Liver (tissue), 9 donors: ENCODE measurements around the gene TMEM119. TPM values are rescaled to one million over a fixed set of nuclear protein-coding genes. Genes with fewer than 3 reads are reported as not detected.

Source experiments
- DNase-seq: peaks from one replicate; pipeline ENCODE4 v3.0.0-alpha.2; 2017; ENCODE audit warnings: low spot score
- H3K27ac ChIP-seq, 2 donors: one replicate each; pipeline ENCODE4 v1.7.0; 2013; ENCODE audit warnings: inconsistent platforms in 2 of 2, low read length in 2 of 2, control low read depth in 1 of 2, low read depth in 1 of 2, mild to moderate bottlenecking in 1 of 2
- H3K27me3 ChIP-seq, 4 donors: one replicate each; pipeline versions ENCODE4 v1.6.1 to v1.7.0; 2013; ENCODE audit warnings: low read length in 3 of 4, inconsistent platforms in 1 of 4, mild to moderate bottlenecking in 1 of 4, moderate library complexity in 1 of 4; ENCODE audit not compliant: control insufficient read depth in 4 of 4, insufficient read depth in 4 of 4
- H3K36me3 ChIP-seq, 4 donors: one replicate each; pipeline versions ENCODE4 v1.6.1 to v1.7.0; 2013; ENCODE audit warnings: low read length in 3 of 4, mild to moderate bottlenecking in 3 of 4, low read depth in 1 of 4, moderate library complexity in 1 of 4; ENCODE audit not compliant: control insufficient read depth in 4 of 4, insufficient read depth in 3 of 4
- H3K4me1 ChIP-seq, 4 donors: one replicate each; pipeline versions ENCODE4 v1.6.1 to v1.7.0; 2013; ENCODE audit warnings: low read length in 3 of 4, mild to moderate bottlenecking in 3 of 4, moderate library complexity in 1 of 4; ENCODE audit not compliant: control insufficient read depth in 4 of 4, insufficient read depth in 4 of 4
- H3K4me3 ChIP-seq, 3 donors: one replicate each; pipeline versions ENCODE4 v1.6.1 to v1.7.0; 2013; ENCODE audit warnings: low read length in 3 of 3, control low read depth in 1 of 3, low read depth in 1 of 3, mild to moderate bottlenecking in 1 of 3
- H3K9ac ChIP-seq, 2 donors: one replicate each; pipeline ENCODE4 v1.7.0; 2013; ENCODE audit warnings: low read length in 2 of 2, mild to moderate bottlenecking in 2 of 2, moderate library complexity in 2 of 2, control low read depth in 1 of 2, low read depth in 1 of 2
- H3K9me3 ChIP-seq, 4 donors: one replicate each; pipeline versions ENCODE4 v1.6.1 to v1.7.0; 2013; ENCODE audit warnings: low read length in 3 of 4; ENCODE audit not compliant: control insufficient read depth in 4 of 4
- ATF3 ChIP-seq: IDR thresholded peaks from 2 replicates; pipeline ENCODE4 v1.6.1; 2016; ENCODE audit warnings: antibody characterized with exemption
- CTCF ChIP-seq: fragments of 150-350 bp; IDR thresholded peaks from 2 replicates; pipeline ENCODE4 v1.5.1; 2017; ENCODE audit warnings: improper control_type of control experiment, low read depth, low read length; ENCODE audit not compliant: missing input control
- FOXA1 ChIP-seq: IDR thresholded peaks from 2 replicates; pipeline ENCODE4 v1.6.1; 2016; ENCODE audit warnings: antibody characterized with exemption
- FOXA2 ChIP-seq: IDR thresholded peaks from 2 replicates; pipeline ENCODE4 v1.6.1; 2016; ENCODE audit warnings: antibody characterized with exemption
- GABPA ChIP-seq, 2 donors: IDR thresholded peaks in 1 of 2; conservative IDR thresholded peaks in 1 of 2; 2 replicates each; pipeline ENCODE4 v1.6.1; 2016; ENCODE audit warnings: antibody characterized with exemption in 2 of 2, mild to moderate bottlenecking in 1 of 2, moderate library complexity in 1 of 2
- HNF4A ChIP-seq, 2 donors: conservative IDR thresholded peaks; 2 replicates each; pipeline ENCODE4 v1.6.1; 2016; ENCODE audit warnings: antibody characterized with exemption in 2 of 2, mild to moderate bottlenecking in 2 of 2
- HNF4G ChIP-seq: IDR thresholded peaks from 2 replicates; pipeline ENCODE4 v1.6.1; 2016; ENCODE audit warnings: antibody characterized with exemption
- JUND ChIP-seq, 2 donors: IDR thresholded peaks; 2 replicates each; pipeline ENCODE4 v1.6.1; 2016; ENCODE audit warnings: antibody characterized with exemption in 2 of 2
- NR2F2 ChIP-seq: IDR thresholded peaks from 2 replicates; pipeline ENCODE4 v1.6.1; 2016; ENCODE audit warnings: antibody characterized with exemption
- RAD21 ChIP-seq, 2 donors: IDR thresholded peaks; 2 replicates each; pipeline ENCODE4 v1.6.1; 2016; ENCODE audit warnings: antibody characterized with exemption in 2 of 2, mild to moderate bottlenecking in 2 of 2
- RXRA ChIP-seq, 2 donors: IDR thresholded peaks; 2 replicates each; pipeline ENCODE4 v1.6.1; 2017 to 2018; ENCODE audit warnings: antibody characterized with exemption in 2 of 2, mild to moderate bottlenecking in 1 of 2
- SP1 ChIP-seq: IDR thresholded peaks from 2 replicates; pipeline ENCODE4 v1.6.1; 2018; ENCODE audit warnings: antibody characterized with exemption, mild to moderate bottlenecking
- TAF1 ChIP-seq: conservative IDR thresholded peaks from 2 replicates; pipeline ENCODE4 v1.6.1; 2016; ENCODE audit warnings: antibody characterized with exemption, mild to moderate bottlenecking
- YY1 ChIP-seq: IDR thresholded peaks from 2 replicates; pipeline ENCODE4 v1.6.1; 2016; ENCODE audit warnings: antibody characterized with exemption, mild to moderate bottlenecking
- WGBS: extraction: QIAGEN DNeasy Blood & Tissue Kit; methylation state at CpG from one replicate; pipeline ENCODE4 v1.1.7; 2013; 5-methylcytosine and 5-hydroxymethylcytosine counted together
- polyA plus RNA-seq, 2 donors: library from polyadenylated mRNA; stranded (reverse) in 1 of 2; unstranded in 1 of 2; fragments of 200-250 nt in 1 of 2; fragments of >200 nt in 1 of 2; fragmentation: Nextera tagmentation in 1 of 2; extraction: Ambion mirVana in 1 of 2; gene quantifications; one replicate each; pipeline versions ENCODE4 v1.2.1 to v1.2.3, GENCODE V29; 2013 to 2015
- total RNA-seq, 2 donors: library from RNA; depleted of rRNA; stranded (reverse); fragments of >200 nt; gene quantifications; one replicate each; pipeline ENCODE4 v1.2.3, GENCODE V29; 2014
- TF ChIP-seq, protein P1 (sequence below): IDR thresholded peaks from 2 replicates; pipeline ENCODE4 v1.6.1; 2016; ENCODE audit warnings: antibody characterized with exemption
- TF ChIP-seq, protein P2 (sequence below): IDR thresholded peaks from 2 replicates; pipeline ENCODE4 v1.6.1; 2016; ENCODE audit warnings: antibody characterized with exemption, mild to moderate bottlenecking
- donor health status: healthy.
- donor health status: healthy.
- donor health status: healthy.
- donor health status: healthy.
- donor health status: healthy.

Gene TMEM119
- total and polyA plus RNA-seq, 4 donors, result 0.14 to 2.6 (median 0.38) TPM

DNA sequence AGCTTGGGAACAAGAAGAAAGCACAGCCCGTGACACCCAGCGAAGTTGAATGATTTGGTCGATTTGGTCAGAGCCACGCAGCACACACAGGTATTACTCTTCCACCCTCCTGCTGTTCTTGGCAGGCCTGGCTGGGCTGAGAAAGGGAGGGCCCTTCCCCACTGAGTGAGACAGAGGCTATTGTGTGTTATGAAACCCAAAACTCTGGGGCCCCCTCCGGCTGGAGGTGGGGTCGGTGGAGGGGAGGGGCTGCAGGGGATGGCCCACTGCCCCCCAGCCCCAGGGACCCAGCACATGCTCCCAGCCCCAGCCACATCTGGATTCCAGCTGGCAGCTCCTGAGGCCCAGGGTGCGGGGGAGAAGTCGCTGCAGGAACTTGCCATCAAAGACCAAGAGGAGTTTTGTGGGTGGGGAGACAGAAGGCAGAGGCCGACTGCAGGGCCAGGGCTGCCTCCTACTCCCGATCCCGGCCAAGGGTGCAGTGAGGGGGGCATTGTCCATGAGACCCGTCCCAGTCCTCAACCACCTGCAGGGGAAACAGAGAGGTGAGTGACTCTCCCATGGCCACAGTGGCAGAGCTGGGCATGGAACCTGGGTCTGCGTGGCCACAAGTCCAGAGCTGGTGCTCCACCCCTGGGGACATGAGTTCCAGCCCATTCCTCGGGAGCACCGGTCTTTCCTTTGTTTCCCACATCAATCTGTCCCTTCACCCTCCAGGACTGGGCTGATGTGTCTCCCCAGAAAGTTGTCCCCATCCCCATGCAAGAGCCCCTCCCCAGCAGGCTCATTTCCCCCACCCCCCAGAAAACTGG, 8.7 kb downstream of the TMEM119 start:
- DNase-seq, result no peak
- no peak overlapping the region for H3K9ac ChIP-seq
- TF ChIP-seq CTCF, result no peak
- no peak for TF ChIP-seq SP1
- no peak for TF ChIP-seq RXRA (IDR thresholded peaks at IDR 0.05)
- no peak for TF ChIP-seq YY1
- TF ChIP-seq NR2F2, result no peak
- no peak for TF ChIP-seq FOXA2
- TF ChIP-seq RAD21 (IDR thresholded peaks at IDR 0.05), result no peak
- no peaks in the 10 kb centered on the region for H3K36me3 ChIP-seq
- H3K27ac ChIP-seq, result no peak overlapping the region
- no peak overlapping the region for H3K4me3 ChIP-seq
- no peaks in the 10 kb centered on the region for H3K9me3 ChIP-seq
- no peaks in the 10 kb centered on the region for H3K27me3 ChIP-seq
- no peaks in the 10 kb centered on the region for H3K4me1 ChIP-seq
- WGBS, result 51% methylated on average over 15 of the region's 15 CpGs

DNA sequence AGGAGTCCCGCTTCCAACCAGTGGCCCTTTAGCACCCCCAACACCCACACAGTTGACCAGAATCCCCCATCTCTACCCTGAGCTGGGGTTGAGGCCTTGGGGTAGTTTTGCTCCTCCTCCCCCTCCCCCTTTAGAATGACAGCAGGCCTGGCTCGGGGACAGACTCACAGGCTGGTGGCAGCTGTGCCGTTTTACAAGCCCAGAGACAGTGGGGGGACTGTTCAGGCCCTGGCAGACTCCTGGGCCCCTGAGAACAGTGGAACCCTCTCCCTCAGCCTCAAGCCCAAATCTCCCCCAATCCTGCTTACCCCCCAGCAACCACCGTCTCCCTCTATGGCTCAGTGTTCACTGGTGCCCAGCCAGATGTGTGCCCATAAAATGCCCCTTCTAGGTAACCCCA, 10.1 kb downstream of the TMEM119 start:
- H3K9me3 ChIP-seq, result no peaks in the 10 kb centered on the region
- no peak overlapping the region for H3K9ac ChIP-seq
- H3K4me1 ChIP-seq, result no peaks in the 10 kb centered on the region
- no peak overlapping the region for H3K27ac ChIP-seq
- H3K36me3 ChIP-seq, result no peaks in the 10 kb centered on the region
- TF ChIP-seq YY1 (no peak), FOXA1 (no peak), JUND (IDR thresholded peaks at IDR 0.05) (no peak), ATF3 (no peak), CTCF (no peak), RAD21 (IDR thresholded peaks at IDR 0.05) (no peak), GABPA (IDR thresholded peaks at IDR 0.05 in 1 of 2, conservative IDR thresholded peaks at IDR 0.05 in 1 of 2) (no peak), NR2F2 (no peak), TAF1 (no peak), RXRA (IDR thresholded peaks at IDR 0.05) (no peak), HNF4G (no peak), HNF4A (conservative IDR thresholded peaks at IDR 0.05) (no peak)
- TF ChIP-seq, protein P1, sequence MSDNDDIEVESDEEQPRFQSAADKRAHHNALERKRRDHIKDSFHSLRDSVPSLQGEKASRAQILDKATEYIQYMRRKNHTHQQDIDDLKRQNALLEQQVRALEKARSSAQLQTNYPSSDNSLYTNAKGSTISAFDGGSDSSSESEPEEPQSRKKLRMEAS, result no peak
- TF ChIP-seq, protein P2, sequence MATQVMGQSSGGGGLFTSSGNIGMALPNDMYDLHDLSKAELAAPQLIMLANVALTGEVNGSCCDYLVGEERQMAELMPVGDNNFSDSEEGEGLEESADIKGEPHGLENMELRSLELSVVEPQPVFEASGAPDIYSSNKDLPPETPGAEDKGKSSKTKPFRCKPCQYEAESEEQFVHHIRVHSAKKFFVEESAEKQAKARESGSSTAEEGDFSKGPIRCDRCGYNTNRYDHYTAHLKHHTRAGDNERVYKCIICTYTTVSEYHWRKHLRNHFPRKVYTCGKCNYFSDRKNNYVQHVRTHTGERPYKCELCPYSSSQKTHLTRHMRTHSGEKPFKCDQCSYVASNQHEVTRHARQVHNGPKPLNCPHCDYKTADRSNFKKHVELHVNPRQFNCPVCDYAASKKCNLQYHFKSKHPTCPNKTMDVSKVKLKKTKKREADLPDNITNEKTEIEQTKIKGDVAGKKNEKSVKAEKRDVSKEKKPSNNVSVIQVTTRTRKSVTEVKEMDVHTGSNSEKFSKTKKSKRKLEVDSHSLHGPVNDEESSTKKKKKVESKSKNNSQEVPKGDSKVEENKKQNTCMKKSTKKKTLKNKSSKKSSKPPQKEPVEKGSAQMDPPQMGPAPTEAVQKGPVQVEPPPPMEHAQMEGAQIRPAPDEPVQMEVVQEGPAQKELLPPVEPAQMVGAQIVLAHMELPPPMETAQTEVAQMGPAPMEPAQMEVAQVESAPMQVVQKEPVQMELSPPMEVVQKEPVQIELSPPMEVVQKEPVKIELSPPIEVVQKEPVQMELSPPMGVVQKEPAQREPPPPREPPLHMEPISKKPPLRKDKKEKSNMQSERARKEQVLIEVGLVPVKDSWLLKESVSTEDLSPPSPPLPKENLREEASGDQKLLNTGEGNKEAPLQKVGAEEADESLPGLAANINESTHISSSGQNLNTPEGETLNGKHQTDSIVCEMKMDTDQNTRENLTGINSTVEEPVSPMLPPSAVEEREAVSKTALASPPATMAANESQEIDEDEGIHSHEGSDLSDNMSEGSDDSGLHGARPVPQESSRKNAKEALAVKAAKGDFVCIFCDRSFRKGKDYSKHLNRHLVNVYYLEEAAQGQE, result no peak
- no peak overlapping the region for H3K4me3 ChIP-seq
- WGBS, result 85% methylated on average over 4 of the region's 4 CpGs
- no peaks in the 10 kb centered on the region for H3K27me3 ChIP-seq
- no peak for DNase-seq
